Measurements from ENCODE around the gene ILF3.

The ILF3 gene

GRCh38 chr19:10695401-10696398 is 41.6 kb downstream of the ILF3 start:
- DNase-seq (ENCODE audit: low spot score) = peak; percentile 89

GRCh38 chr19:10699650-10700335 is 45.6 kb downstream of the ILF3 start:
- DNase-seq (ENCODE audit: low spot score) = no peak

DNA sequence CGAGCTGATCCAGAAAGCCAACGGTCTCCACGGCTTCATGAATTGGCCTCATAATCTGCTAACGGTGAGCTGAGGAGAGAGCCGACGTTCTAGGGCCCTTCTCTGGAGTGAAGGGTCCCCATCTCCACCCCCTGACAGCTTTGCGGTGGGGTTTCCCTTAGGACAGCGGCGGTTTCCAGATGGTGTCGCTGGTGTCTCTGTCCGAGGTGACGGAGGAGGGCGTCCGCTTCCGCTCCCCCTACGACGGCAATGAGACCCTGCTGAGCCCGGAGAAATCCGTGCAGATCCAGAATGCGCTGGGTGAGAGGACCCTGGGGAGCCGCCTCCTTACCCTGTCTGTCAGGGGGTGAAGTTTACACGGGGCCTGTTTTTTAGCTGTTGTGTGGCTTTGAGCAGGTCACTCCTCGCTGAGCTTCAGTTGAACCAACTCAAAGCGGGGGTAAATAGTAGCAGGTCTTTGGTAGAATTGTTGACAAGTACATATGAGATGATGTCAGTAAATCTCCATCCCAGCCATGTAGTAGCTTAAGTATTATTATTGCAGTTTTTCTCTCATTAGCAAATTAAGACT is 47.9 kb downstream of the ILF3 start:
- no peak for DNase-seq (ENCODE audit: low spot score)

GRCh38 chr19:10706990-10707389 is 52.8 kb downstream of the ILF3 start:
- no peak for DNase-seq (ENCODE audit: low spot score)

GRCh38 chr19:10707440-10707839 is 53.3 kb downstream of the ILF3 start:
- no peak for DNase-seq (ENCODE audit: low spot score)

DNA sequence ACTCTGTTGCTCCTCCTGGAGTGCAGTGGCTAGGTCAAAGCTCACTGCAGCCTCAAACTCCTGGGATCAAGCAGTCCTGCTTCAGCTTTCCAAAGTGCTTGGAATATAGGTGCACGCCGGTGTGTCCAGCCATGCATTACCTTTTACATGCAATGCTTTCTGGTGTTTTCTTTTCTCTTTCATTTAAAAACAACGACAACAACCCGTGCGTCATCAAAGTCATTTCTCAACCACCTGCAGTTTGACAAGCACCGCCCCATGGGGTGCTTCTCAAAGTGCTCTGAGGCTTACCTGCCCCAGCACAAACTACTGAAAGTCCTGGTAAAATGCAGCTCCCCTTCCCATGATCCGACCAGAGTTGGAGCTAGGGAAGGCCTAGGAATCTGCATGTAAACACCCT is 54.1 kb downstream of the ILF3 start:
- DNase-seq (ENCODE audit: low spot score) = no peak

DNA sequence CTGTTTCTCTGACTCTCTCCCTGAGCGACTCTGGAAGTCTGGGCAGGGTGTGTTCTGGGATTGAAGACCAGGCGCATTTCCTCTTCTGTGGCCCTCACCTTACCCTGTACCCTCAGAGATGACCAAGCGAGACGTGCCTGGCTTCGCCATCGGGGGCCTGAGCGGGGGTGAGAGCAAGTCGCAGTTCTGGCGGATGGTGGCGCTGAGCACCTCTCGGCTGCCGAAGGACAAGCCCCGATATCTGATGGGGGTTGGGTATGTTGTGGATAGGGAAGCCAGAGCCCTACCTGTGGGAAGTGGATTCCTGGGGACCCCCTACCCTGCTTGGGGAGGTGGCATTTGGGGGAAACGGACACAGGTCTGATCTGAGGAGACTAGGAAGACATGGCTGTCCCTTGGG is 57.9 kb downstream of the ILF3 start:
- no peak for DNase-seq (ENCODE audit: low spot score)

DNA sequence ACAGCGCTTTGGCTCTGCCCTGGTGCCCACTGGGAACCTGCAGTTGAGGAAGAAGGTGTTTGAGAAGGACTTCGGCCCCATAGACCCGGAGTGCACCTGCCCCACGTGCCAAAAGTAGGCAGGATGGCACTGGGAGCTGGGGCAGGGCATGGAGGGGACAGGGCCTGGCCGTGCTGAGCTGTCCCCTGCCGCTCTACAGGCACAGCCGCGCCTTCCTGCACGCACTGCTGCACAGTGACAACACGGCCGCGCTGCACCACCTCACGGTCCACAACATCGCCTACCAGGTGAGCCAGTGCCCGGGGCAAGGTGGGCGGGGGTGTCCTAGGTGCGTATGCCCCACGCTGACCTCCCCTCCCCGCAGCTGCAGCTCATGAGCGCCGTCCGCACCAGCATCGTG is 58.6 kb downstream of the ILF3 start:
- DNase-seq (ENCODE audit: low spot score) = no peak

DNA sequence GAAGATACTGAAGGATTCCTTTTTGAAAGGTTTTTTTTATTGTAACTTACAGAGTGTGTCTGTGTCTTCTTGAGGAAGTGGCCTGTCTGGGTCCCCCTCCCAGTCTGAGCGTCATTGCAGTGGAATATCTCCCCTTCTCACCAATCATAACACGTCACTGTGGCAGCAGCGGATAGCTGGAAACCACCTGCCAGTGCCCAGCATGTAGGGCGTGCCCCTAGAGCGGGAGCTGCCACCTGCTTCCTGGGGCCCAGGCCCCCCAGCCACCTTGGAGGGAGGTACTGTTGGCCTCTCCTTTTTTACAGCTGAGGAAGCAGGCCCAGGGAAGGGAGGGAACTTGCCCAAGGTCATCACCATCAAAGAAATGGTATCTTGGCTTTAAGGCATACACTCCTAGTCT is 59.2 kb downstream of the ILF3 start:
- DNase-seq (ENCODE audit: low spot score) = no peak

GRCh38 chr19:10717054-10717355 is 62.9 kb downstream of the ILF3 start:
- no peak for DNase-seq (ENCODE audit: low spot score)

DNA sequence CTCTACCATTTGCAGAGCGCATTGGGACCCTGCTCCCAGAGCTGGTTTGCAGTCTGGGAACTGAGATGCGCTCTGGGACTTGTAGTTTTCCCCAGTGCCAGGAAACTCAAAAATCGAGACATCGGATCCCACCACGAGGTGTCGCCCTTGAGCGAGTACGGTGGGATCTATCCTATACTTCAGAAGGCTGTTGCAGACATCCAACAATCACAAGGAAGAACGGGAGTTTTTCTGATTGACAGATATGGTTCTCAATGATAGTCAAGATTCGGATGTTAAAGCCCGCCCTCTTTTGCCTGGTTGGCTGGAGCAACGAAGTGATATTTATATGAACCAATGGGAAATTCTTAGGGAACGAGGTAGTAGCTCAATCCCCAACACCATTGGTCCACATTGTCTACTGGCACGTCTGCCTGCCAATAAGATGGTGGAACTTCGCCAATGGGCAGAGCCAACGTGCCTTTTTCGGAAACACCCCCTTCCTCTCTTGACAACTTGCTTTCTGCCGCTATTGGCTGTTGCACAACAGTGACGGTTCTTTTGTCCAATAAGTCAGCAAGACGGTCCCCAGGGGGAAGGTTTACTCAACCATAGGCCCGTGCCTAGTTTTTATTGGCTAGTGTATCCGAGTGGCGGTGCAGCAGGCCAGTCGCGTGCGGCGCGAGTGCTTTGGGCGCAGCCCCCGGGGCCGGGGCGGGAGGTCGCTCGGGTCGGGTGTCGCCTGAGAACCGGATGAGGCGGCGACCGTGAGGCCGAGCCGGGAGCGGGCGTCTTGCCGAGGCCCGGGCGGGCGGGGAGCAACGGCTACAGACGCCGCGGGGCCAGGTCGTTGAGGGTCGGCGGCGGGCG is 63.4 kb downstream of the ILF3 start, which contains the start of gene DNM2:
DNM2 (plus strand) TSS at position 724 of the 849 bp plus-strand sequence. CDS start 164 bp downstream, outside the sequence.
- peak; percentile 100 for DNase-seq (ENCODE audit: low spot score)

DNA sequence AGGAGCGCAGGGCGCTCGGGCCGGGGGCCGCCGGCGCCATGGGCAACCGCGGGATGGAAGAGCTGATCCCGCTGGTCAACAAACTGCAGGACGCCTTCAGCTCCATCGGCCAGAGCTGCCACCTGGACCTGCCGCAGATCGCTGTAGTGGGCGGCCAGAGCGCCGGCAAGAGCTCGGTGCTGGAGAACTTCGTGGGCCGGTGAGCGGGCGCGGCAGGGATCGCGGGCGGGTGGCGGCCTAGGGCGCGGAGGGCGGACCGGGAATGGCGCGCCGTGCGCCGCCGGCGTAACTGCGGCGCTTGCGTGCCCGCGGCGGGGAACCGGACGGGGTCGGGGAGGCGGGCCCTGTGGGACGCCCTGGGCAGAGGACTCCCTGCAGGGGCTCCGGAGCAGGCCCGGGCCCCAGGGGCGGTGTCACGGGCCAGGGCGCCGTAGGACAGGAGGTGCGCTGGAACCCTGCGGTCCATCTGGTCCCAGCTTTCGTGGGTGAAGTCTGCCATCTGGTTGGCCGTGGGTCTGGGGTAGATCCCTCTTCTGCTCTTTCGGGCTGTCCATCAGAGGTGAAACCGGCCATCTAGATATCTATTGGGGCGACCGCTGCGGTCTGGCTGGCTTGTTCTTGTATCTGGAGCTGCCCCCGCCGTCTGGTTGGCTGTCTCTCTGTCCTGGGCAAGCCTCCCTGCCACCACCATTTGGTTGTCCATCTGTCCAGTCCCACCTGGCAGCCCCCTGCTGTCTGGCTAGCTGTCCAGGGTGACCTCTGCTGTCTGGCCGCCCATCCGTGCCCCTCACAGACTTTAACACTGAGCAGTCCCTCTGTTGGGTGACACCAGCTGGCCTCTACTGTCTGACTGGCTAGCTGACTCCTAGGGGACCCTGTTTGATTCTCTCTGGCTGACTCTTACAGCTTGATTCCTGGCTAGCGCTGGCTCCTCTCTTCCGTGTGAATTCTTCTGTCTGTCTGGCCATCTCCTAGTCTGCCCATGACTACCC is 64.4 kb downstream of the ILF3 start:
- DNase-seq (ENCODE audit: low spot score) = no peak

GRCh38 chr19:10719466-10719961 is 65.4 kb downstream of the ILF3 start:
- DNase-seq (ENCODE audit: low spot score) = no peak

- DNase-seq (ENCODE audit: low spot score) = no peak
Observed at GRCh38 chr19:10720607-10721125, 66.5 kb downstream of the ILF3 start.

DNA sequence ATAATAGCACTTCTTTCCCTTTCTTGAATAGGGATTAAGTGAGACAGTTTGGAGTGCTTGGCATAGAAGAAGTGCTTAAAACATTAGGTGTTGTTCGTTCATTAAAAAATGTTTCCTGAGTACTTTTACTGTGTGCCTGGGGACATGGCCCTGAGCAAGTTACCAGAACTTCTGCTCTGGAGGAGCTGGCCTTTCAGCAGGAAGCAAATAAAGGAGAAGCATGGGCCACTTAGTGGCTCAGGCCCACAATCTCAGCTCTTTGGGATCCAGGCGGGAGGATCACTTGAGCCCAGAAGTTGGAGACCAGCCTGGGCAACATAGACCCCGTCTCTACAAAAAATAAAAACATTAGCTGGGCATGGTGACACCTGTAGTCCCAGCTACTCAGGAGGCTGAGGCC is 69.4 kb downstream of the ILF3 start:
- no peak for DNase-seq (ENCODE audit: low spot score)

GRCh38 chr19:10724573-10725071 is 70.5 kb downstream of the ILF3 start:
- DNase-seq (ENCODE audit: low spot score) = no peak

GRCh38 chr19:10725415-10725814 is 71.3 kb downstream of the ILF3 start:
- DNase-seq (ENCODE audit: low spot score) = no peak

DNA sequence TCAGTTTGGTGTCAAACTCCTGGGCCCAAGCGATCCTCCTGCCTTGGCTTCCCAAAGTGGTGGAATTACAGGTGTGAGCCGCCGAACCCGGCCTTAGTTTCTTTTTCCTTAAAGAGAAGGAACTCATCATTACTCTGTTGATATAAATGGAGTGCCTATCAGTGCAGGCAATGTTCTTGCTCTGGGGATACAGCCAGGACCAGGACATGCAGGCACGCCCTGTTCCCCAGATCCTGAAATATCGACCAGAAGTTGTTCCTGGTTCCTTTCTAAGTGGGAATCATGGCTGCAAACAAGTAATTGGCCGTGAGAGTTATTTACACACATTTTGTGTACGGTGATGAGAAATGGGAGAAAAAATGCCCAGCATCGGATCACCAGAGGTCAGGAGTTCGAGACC is 72.1 kb downstream of the ILF3 start:
- DNase-seq (ENCODE audit: low spot score) = no peak

DNA sequence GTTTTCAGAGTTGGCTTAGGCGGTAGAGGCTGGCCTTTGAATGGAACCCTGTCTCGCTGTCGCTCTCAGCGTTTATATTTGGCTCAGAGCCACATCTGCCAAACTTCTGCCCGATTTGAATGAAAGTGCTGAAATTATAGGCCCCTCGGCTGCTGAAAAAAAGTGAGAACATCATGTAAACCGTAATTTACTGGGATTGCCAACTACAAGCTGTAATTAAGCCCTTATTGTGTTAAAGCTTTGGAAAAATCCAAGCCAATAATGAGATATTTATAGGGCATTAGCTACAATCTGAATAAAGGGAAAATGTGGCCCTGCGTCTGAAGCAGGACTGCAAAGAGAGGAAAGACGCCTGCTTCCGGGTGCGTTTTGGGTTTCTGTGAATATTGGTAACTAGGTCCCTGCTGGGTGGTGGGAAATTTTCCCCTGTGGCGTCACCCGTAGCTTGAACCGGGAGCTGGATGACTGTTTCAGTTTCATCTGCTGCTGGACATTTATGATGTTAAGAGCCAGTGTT is 73.6 kb downstream of the ILF3 start:
- no peak for DNase-seq (ENCODE audit: low spot score)

- no peak for DNase-seq (ENCODE audit: low spot score)
Observed at GRCh38 chr19:10729411-10729810, 75.3 kb downstream of the ILF3 start.

Measured in putamen (tissue), 1 donor.